GM20000 (cell line): ENCODE results near the gene SLC6A19.

Experiments
- DNase-seq: peaks from one replicate; pipeline ENCODE4 v3.0.0; 2012; ENCODE audit warnings: low spot score
- TF ChIP-seq, protein P1 (sequence below): IDR thresholded peaks from 2 replicates; pipeline ENCODE4 v1.5.1; 2012; ENCODE audit warnings: mild to moderate bottlenecking, control low read depth; ENCODE audit errors: extremely low read depth, missing control alignments

The SLC6A19 gene

GRCh38 chr5:1208743-1209488 lies 7.5 kb downstream of the SLC6A19 start:
- DNase-seq, result no peak

DNA sequence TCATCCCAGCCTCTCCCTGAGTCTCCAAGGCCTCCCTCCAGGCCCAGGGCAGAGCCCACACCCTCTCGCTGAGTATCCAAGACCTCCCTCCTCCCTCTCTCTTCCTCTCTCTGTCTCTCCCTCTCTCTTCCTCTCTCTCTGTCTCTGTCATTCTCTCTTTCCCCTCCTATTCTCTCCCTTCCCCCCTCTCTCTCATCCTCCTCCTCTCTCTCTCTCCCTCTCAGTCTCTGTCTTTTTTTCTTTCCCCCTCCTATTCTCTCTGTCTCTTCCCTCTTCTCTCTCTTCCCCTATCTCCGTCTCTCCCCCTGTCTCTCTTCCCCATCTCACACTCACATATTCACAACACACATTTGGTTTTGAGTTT lies 8.1 kb downstream of the SLC6A19 start:
- no peak for DNase-seq
- TF ChIP-seq, protein P1, sequence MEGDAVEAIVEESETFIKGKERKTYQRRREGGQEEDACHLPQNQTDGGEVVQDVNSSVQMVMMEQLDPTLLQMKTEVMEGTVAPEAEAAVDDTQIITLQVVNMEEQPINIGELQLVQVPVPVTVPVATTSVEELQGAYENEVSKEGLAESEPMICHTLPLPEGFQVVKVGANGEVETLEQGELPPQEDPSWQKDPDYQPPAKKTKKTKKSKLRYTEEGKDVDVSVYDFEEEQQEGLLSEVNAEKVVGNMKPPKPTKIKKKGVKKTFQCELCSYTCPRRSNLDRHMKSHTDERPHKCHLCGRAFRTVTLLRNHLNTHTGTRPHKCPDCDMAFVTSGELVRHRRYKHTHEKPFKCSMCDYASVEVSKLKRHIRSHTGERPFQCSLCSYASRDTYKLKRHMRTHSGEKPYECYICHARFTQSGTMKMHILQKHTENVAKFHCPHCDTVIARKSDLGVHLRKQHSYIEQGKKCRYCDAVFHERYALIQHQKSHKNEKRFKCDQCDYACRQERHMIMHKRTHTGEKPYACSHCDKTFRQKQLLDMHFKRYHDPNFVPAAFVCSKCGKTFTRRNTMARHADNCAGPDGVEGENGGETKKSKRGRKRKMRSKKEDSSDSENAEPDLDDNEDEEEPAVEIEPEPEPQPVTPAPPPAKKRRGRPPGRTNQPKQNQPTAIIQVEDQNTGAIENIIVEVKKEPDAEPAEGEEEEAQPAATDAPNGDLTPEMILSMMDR, result no peak

More at GRCh38 chr5:1208743-1209488, 7.5 kb downstream of the SLC6A19 start:
- TF ChIP-seq, protein P1, result no peak

DNA sequence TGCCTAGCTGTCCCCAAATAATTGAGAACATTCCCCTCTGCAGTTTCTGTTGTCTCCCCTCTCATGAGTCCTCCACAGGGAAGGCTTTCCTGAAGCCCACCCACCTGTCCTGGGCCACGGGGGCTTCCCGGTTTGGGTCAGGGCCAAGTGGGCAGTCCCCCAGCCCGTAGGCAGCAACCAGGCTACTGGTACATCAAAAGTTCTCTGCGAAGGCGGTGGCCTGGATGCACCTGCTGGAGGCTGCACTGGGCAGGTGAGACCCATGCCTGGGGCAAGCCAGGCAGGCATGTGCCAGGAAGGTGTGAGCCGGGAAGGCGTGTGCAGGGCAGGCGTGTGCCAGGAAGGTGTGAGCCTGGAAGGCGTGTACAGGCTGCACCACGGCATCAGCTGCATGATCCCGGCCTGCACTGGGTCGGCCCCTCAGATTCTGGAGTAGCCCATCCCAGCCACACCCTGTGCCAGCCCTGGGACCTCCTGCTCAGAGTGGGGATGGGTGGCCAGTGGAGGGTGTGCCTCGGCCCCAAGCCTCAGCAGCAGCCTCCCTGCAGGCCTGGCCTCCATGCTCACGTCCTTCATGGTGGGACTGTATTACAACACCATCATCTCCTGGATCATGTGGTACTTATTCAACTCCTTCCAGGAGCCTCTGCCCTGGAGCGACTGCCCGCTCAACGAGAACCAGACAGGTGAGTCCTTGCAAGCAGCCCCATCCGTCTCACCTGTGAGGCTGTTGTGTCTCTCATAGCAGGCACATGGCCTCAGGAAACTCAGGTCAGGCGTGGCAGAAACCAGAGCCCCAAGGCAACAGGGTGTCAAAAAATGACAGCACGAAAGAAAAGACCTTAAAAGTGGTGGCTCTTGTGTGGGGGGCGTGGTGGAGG lies 8.7 kb downstream of the SLC6A19 start:
- TF ChIP-seq, protein P1, result no peak
- DNase-seq, result no peak

- TF ChIP-seq, protein P1, result no peak
- no peak for DNase-seq
These were observed 9.4 kb downstream of the SLC6A19 start for GRCh38 chr5:1210832-1211251.

DNA sequence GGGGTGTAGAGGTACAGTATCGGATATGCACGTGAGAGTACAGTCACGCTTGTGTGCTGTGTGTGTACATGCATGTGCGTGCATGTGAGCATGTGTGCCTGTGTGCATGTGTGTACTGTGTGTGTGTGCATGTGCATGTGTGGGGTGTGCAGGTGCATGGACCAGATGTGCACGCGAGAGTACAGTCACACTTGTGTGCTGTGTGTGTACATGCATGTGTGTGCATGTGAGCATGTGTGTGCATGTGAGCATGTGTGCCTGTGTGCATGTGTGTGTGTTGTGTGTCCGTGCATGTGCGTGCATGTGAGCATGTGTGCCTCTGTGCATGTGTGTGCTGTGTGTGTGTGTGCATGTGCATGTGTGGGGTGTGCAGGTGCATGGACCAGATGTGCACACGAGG lies 10.3 kb downstream of the SLC6A19 start:
- DNase-seq, result no peak
- TF ChIP-seq, protein P1, result no peak

- TF ChIP-seq, protein P1, result no peak
- no peak for DNase-seq
These were observed 10.9 kb downstream of the SLC6A19 start for GRCh38 chr5:1212271-1212670.

DNA sequence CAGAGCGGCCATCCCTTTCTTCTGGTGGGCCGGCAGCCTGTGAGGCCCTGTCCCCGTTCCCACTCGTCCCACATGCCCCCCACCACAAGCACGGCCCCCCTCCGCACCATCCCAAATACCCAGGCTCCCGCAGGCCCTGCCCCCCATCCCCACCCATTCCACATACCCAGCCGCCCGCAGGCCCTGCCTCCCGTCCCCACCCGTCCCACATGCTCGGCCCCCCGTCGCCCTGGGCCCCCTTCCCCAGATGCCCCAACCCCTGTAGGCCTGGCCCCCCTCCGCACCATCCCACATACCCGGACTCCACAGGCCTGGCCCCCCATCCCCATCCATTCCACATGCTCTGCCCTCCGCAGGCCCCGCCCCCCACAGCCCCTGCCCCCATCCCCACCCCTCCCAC lies 11.5 kb downstream of the SLC6A19 start:
- TF ChIP-seq, protein P1, result no peak
- no peak for DNase-seq
